ENCODE results near the gene FAM237B. TPM values are rescaled to one million over a fixed set of nuclear protein-coding genes. Genes with fewer than 3 reads are reported as not detected.

The FAM237B gene
- total and polyA plus RNA-seq, 3 experiments from 2014 or later: not detected

DNA sequence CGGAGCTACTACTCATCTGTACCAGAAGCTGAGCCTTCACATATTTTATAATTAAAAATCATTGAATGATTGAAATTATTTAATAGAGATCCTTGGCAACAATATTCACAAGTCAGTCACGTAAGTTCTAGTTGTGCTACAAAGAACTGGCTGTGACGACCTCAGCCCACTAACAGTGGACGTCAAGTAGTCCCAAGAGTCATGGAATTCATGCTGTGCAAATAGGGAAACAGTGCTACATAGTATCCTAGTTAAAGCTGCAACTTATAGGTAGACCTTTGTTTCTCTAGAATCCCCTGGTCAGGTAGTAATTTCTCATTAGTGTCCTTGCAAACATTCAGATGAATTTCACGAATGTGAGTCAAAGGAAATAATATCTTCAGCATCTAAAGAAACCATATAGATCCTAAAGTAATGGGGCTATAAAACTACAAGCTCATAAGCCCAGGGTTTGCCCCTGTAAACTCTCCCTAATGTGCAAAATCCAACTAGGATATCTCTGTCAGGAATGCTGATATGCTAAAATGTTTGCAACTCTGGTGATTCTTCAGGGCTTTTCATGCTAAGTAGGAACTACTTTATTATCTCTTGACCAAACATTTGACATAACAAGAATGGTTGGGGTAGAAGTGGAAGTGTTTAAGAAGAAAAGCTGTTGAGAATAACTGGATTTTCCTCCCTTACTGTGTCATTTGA, 44.9 kb downstream of the FAM237B start:
- no peaks in the 10 kb centered on the region for H3K36me3 Mint-ChIP-seq
- H3K9me3 Mint-ChIP-seq: no peaks in the 10 kb centered on the region
- H3K27ac ChIP-seq (ENCODE audit: low read depth, low read length): no peak overlapping the region
- peaks cover 7 to 11% of the 10 kb centered on the region in 2 donors for H3K27me3 Mint-ChIP-seq
- CTCF ChIA-PET: no interaction called here
- no peaks in the 10 kb centered on the region for H3K9me3 ChIP-seq (ENCODE audit: low read length)
- no peak overlapping the region for H3K4me3 Mint-ChIP-seq
- no peaks in the 10 kb centered on the region for H3K4me1 ChIP-seq (ENCODE audit: insufficient read depth, low read length)
- no peak for DNase-seq
- H3K4me3 ChIP-seq (ENCODE audit: low read length): no peak overlapping the region
- POLR2A ChIA-PET: no interaction called here
- H3K27ac Mint-ChIP-seq: no peak overlapping the region
- H3K27me3 ChIP-seq (ENCODE audit: insufficient read depth, low read length, poor library complexity, severe bottlenecking): no peaks in the 10 kb centered on the region
- H3K4me1 Mint-ChIP-seq: no peaks in the 10 kb centered on the region
- no peaks in the 10 kb centered on the region for H3K36me3 ChIP-seq (ENCODE audit: insufficient read depth, low read length)

DNA sequence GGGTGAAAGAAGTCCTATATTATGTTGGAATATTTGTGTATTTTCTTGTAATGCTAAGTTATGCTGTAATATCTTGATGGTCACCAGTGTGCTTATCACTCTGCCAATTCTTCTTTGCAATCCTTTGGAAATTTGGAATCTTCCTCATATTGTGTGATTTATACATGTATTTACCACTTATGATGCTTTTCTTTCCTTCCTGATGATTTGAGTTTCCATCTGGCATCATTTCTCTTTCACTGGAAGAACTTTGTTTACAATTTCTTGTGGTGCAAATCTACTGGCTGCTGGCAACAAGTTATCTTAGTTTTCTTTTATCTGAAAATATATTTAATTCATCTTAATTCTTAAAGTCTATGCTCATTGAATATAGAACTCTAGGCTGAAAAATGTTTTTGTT, 46.9 kb downstream of the FAM237B start:
- H3K27me3 ChIP-seq (ENCODE audit: insufficient read depth, low read length, poor library complexity, severe bottlenecking): no peaks in the 10 kb centered on the region
- no peak overlapping the region for H3K4me3 Mint-ChIP-seq
- ChIA-PET CTCF (no interaction called here), POLR2A (no interaction called here)
- no peaks in the 10 kb centered on the region for H3K4me1 Mint-ChIP-seq
- no peak overlapping the region for H3K27ac Mint-ChIP-seq
- no peaks in the 10 kb centered on the region for H3K4me1 ChIP-seq (ENCODE audit: insufficient read depth, low read length)
- peaks cover 0 to 7% of the 10 kb centered on the region in 2 donors for H3K27me3 Mint-ChIP-seq
- no peak overlapping the region for H3K27ac ChIP-seq (ENCODE audit: low read depth, low read length)
- no peak for DNase-seq
- H3K4me3 ChIP-seq (ENCODE audit: low read length): no peak overlapping the region
- H3K36me3 ChIP-seq (ENCODE audit: insufficient read depth, low read length): no peaks in the 10 kb centered on the region
- H3K36me3 Mint-ChIP-seq: no peaks in the 10 kb centered on the region
- H3K9me3 Mint-ChIP-seq: no peaks in the 10 kb centered on the region
- H3K9me3 ChIP-seq (ENCODE audit: low read length): no peaks in the 10 kb centered on the region

DNA sequence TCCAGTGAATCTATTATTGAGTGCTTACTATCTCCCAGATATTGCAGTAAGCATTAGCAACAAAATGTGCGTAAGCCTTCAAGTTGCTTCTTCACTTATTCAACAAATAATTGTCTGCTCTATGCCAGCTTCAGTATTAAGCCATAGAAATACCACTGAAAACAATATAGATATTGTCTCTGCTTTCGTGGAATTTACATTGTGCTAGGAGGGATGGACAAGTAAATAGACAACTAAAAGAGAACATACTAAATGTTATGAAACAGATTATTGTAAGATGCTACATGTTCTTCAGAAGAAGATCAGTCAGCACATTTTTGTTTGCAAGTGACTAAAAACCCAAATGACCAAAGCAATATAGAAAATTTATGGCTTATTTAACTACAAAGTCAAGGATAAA, 48.9 kb downstream of the FAM237B start:
- Mint-ChIP-seq H3K36me3 (no peaks in the 10 kb centered on the region), H3K4me1 (no peaks in the 10 kb centered on the region), H3K27me3 (peaks cover 0 to 5% of the 10 kb centered on the region in 2 donors), H3K4me3 (no peak overlapping the region), H3K27ac (no peak overlapping the region), H3K9me3 (no peaks in the 10 kb centered on the region)
- no peak for DNase-seq
- POLR2A ChIA-PET: no interaction called here
- Histone ChIP-seq H3K9me3 (ENCODE audit: low read length) (no peaks in the 10 kb centered on the region), H3K27ac (ENCODE audit: low read depth, low read length) (no peak overlapping the region), H3K4me1 (ENCODE audit: insufficient read depth, low read length) (no peaks in the 10 kb centered on the region), H3K27me3 (ENCODE audit: insufficient read depth, low read length, poor library complexity, severe bottlenecking) (no peaks in the 10 kb centered on the region), H3K4me3 (ENCODE audit: low read length) (no peak overlapping the region), H3K36me3 (ENCODE audit: insufficient read depth, low read length) (no peaks in the 10 kb centered on the region)
- CTCF ChIA-PET: no interaction called here

DNA sequence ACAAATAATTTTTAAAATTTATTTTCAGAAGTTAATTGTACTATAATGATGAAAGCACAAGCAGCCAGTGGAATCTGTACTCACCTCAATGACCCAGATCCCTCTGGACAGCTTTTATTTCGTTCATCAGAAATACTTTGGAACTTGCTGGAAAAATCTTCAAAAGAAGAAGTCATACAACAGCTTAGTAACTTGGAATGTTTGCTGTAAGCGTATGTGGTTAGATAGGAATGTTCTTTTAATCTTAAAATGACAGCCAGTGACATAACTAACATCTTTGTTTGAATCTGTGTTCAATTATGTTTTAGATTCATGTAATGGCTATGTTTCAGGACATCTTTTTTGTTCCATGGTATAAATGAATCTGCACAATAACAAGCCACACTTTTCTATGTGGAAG, 49.4 kb downstream of the FAM237B start:
- no peaks in the 10 kb centered on the region for H3K9me3 Mint-ChIP-seq
- DNase-seq: no peak
- POLR2A ChIA-PET: no interaction called here
- H3K27ac Mint-ChIP-seq: no peak overlapping the region
- no peaks in the 10 kb centered on the region for H3K4me1 ChIP-seq (ENCODE audit: insufficient read depth, low read length)
- no peaks in the 10 kb centered on the region for H3K4me1 Mint-ChIP-seq
- peaks cover 0 to 5% of the 10 kb centered on the region in 2 donors for H3K27me3 Mint-ChIP-seq
- H3K36me3 Mint-ChIP-seq: no peaks in the 10 kb centered on the region
- H3K4me3 Mint-ChIP-seq: no peak overlapping the region
- no peak overlapping the region for H3K4me3 ChIP-seq (ENCODE audit: low read length)
- H3K27ac ChIP-seq (ENCODE audit: low read depth, low read length): no peak overlapping the region
- CTCF ChIA-PET: no interaction called here
- no peaks in the 10 kb centered on the region for H3K36me3 ChIP-seq (ENCODE audit: insufficient read depth, low read length)
- no peaks in the 10 kb centered on the region for H3K9me3 ChIP-seq (ENCODE audit: low read length)
- no peaks in the 10 kb centered on the region for H3K27me3 ChIP-seq (ENCODE audit: insufficient read depth, low read length, poor library complexity, severe bottlenecking)

DNA sequence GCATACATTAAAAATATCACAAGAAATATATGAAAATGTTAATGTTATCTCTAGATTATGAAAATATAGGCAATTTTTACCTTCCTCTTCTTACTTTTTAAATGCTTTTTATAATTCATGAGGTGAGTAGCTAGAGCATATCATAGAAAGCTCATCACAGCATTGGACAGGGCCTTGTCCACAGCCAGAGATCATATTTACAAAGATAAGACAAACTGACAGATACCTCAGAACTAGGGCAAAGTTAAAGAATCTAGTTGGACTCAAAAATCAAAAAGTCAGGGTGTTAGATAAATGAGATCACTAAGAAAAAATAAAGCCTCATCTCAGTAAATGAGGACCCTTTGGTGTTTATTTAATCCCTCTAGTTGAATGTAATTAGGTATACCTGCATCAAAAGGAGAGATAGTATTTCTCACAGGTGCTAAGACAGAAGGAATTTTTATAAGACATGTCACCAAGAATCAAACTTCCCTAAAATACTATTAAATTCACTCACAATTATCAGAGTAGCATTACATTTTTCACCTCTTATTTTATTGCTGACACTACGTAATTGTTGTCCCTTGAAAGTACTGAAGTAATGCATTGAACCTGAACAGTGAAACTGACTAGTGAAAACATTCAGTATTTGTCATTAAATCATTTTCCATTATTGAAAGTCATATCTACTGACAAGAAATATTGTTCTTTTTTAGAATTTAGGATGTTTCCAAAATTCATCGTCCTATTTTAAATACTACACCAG, 50.5 kb downstream of the FAM237B start:
- Mint-ChIP-seq H3K4me1 (no peaks in the 10 kb centered on the region), H3K4me3 (no peak overlapping the region), H3K27ac (no peak overlapping the region), H3K27me3 (peaks cover 0 to 5% of the 10 kb centered on the region in 2 donors), H3K36me3 (no peaks in the 10 kb centered on the region), H3K9me3 (no peaks in the 10 kb centered on the region)
- DNase-seq: no peak
- ChIA-PET POLR2A (no interaction called here), CTCF (no interaction called here)
- Histone ChIP-seq H3K4me3 (ENCODE audit: low read length) (no peak overlapping the region), H3K27ac (ENCODE audit: low read depth, low read length) (no peak overlapping the region), H3K36me3 (ENCODE audit: insufficient read depth, low read length) (no peaks in the 10 kb centered on the region), H3K4me1 (ENCODE audit: insufficient read depth, low read length) (no peaks in the 10 kb centered on the region), H3K9me3 (ENCODE audit: low read length) (no peaks in the 10 kb centered on the region), H3K27me3 (ENCODE audit: insufficient read depth, low read length, poor library complexity, severe bottlenecking) (no peaks in the 10 kb centered on the region)

DNA sequence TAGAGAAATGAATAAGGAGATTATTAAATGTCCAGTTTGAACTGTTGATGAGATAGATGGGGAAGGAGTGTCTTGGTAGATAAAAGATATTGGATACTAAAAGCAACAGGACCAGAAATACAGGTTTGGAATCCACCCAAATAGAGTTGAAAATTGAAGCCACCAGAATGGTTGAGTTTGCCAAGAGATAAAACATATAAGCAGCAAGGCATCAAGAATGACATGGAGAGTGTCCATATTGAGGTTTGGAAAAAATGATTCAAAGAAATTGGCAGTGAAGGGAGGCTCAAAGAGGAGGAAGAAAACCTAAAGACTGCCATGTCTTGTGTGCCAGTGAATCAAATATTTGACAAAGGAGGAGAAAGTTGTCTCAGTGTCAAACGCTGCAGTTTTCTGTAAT, 51.9 kb downstream of the FAM237B start:
- H3K9me3 ChIP-seq (ENCODE audit: low read length): no peaks in the 10 kb centered on the region
- no peak overlapping the region for H3K4me3 ChIP-seq (ENCODE audit: low read length)
- DNase-seq: no peak
- H3K4me1 Mint-ChIP-seq: no peaks in the 10 kb centered on the region
- no peak overlapping the region for H3K4me3 Mint-ChIP-seq
- H3K36me3 Mint-ChIP-seq: no peaks in the 10 kb centered on the region
- H3K27me3 ChIP-seq (ENCODE audit: insufficient read depth, low read length, poor library complexity, severe bottlenecking): no peaks in the 10 kb centered on the region
- POLR2A ChIA-PET: no interaction called here
- no peak overlapping the region for H3K27ac ChIP-seq (ENCODE audit: low read depth, low read length)
- CTCF ChIA-PET: no interaction called here
- no peaks in the 10 kb centered on the region for H3K9me3 Mint-ChIP-seq
- no peaks in the 10 kb centered on the region for H3K4me1 ChIP-seq (ENCODE audit: insufficient read depth, low read length)
- peaks cover 0 to 10% of the 10 kb centered on the region in 2 donors for H3K27me3 Mint-ChIP-seq
- H3K27ac Mint-ChIP-seq: no peak overlapping the region
- no peaks in the 10 kb centered on the region for H3K36me3 ChIP-seq (ENCODE audit: insufficient read depth, low read length)

DNA sequence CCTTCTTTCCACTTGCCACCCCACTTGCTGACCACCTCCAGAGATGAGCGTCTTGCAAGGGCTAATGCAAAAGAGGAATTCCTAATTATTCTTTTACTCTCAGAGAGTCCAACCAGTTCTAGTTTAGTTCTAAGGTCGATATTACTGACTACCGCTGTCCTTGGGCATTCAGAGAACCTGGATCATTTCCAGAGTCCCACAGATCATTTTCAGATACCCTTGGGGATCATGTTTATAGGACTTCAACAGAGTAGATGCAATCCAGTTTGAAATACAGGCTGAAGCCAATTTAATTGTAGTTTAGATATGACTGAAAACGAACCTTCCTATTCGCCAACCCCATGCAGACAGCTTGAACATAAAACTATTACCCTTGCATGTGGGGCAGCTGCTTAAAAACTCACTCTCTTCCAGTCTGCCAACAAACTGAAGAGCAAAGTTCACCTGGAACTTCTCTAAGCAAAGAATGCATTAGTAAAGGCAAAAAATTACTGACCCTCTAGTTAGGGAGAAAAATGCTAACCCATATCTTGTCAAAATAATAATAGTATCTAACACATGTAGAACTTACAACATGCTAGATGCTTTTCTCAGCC, 53.7 kb downstream of the FAM237B start:
- Mint-ChIP-seq H3K36me3 (no peaks in the 10 kb centered on the region), H3K9me3 (no peaks in the 10 kb centered on the region), H3K4me1 (no peaks in the 10 kb centered on the region), H3K27ac (no peak overlapping the region), H3K27me3 (peaks cover 0 to 10% of the 10 kb centered on the region in 2 donors), H3K4me3 (no peak overlapping the region)
- CTCF ChIA-PET: no interaction called here
- H3K4me3 ChIP-seq (ENCODE audit: low read length): no peak overlapping the region
- no peaks in the 10 kb centered on the region for H3K9me3 ChIP-seq (ENCODE audit: low read length)
- no peaks in the 10 kb centered on the region for H3K27me3 ChIP-seq (ENCODE audit: insufficient read depth, low read length, poor library complexity, severe bottlenecking)
- POLR2A ChIA-PET: no interaction called here
- no peaks in the 10 kb centered on the region for H3K36me3 ChIP-seq (ENCODE audit: insufficient read depth, low read length)
- no peak overlapping the region for H3K27ac ChIP-seq (ENCODE audit: low read depth, low read length)
- no peaks in the 10 kb centered on the region for H3K4me1 ChIP-seq (ENCODE audit: insufficient read depth, low read length)
- no peak for DNase-seq

DNA sequence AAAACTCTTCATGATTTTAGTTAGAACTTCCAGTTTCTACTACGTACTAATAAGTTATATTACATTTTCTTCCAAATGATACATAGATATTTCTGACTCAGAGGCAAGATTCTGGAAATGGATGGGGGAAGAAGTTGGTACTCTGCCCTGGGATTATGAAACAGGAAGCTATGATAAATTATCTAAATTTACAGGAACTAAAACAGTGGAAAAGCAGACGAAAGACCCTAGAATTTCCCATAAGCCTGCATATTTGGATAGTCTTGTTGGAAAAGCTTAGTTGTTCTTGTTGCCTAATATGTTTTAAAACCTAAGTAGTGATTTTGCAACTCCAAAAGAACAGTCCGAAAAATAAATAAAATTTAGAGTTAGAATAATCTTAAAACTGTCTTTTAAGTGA, 54.3 kb downstream of the FAM237B start:
- no peak overlapping the region for H3K4me3 ChIP-seq (ENCODE audit: low read length)
- no peaks in the 10 kb centered on the region for H3K4me1 Mint-ChIP-seq
- no peak overlapping the region for H3K4me3 Mint-ChIP-seq
- no peaks in the 10 kb centered on the region for H3K9me3 ChIP-seq (ENCODE audit: low read length)
- POLR2A ChIA-PET: no interaction called here
- H3K36me3 ChIP-seq (ENCODE audit: insufficient read depth, low read length): no peaks in the 10 kb centered on the region
- H3K27me3 Mint-ChIP-seq: peaks cover 0 to 10% of the 10 kb centered on the region in 2 donors
- DNase-seq: no peak
- H3K4me1 ChIP-seq (ENCODE audit: insufficient read depth, low read length): no peaks in the 10 kb centered on the region
- no peaks in the 10 kb centered on the region for H3K36me3 Mint-ChIP-seq
- H3K27ac Mint-ChIP-seq: no peak overlapping the region
- no peak overlapping the region for H3K27ac ChIP-seq (ENCODE audit: low read depth, low read length)
- H3K27me3 ChIP-seq (ENCODE audit: insufficient read depth, low read length, poor library complexity, severe bottlenecking): no peaks in the 10 kb centered on the region
- CTCF ChIA-PET: no interaction called here
- no peaks in the 10 kb centered on the region for H3K9me3 Mint-ChIP-seq

All from CD8-positive, alpha-beta memory T cell (primary cell).